GM21619 (cell line): ENCODE measurements around the gene TOX2.

Experiments
- ATAC-seq: cut with Tn5 transposase; IDR thresholded peaks from one replicate; pipeline ENCODE4 v1.9.1; 2021; ENCODE audit not compliant: unreplicated experiment

TOX2 gene

GRCh38 chr20:43938932-43939761 lies 24.5 kb downstream of the TOX2 start:
- ATAC-seq, result no peak

GRCh38 chr20:43939762-43940121 lies 25.1 kb downstream of the TOX2 start:
- ATAC-seq, result no peak

GRCh38 chr20:43940518-43941225 lies 26.0 kb downstream of the TOX2 start:
- no peak for ATAC-seq

DNA sequence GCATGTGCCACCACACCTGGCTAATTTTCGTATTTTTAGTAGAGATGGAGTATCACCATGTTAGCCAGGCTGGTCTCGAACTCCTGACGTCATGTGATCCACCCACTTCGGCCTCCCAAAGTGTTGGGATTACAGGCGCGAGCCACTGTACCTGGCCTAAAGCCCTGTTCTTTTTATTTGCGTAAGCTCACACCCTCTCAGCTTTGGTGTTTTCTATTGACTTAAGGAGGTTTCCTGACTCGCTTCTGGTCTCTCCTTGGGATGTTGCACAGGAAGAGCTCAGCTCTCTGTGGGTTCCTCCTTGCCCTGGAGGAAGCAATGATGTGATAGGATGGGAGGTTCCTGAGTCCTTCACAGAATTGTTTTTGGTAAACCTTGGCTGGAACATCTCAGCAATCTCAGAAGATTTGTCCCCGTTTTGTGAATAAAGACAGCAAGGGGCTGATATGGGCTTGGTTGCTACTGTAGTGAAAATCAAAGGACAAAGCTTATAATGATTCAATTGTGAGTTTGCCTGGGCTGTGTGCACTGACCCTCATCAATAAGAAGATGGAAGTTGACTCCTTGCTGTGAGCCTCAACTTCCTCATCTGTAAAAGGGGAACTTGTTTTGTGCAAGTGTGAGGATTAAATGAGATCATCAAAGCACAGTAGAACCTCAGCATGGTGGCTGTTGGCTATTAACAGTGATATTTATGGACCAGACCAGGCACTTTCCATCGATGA lies 27.0 kb downstream of the TOX2 start:
- ATAC-seq, result no peak

GRCh38 chr20:43942201-43942590 lies 27.5 kb downstream of the TOX2 start:
- no peak for ATAC-seq

DNA sequence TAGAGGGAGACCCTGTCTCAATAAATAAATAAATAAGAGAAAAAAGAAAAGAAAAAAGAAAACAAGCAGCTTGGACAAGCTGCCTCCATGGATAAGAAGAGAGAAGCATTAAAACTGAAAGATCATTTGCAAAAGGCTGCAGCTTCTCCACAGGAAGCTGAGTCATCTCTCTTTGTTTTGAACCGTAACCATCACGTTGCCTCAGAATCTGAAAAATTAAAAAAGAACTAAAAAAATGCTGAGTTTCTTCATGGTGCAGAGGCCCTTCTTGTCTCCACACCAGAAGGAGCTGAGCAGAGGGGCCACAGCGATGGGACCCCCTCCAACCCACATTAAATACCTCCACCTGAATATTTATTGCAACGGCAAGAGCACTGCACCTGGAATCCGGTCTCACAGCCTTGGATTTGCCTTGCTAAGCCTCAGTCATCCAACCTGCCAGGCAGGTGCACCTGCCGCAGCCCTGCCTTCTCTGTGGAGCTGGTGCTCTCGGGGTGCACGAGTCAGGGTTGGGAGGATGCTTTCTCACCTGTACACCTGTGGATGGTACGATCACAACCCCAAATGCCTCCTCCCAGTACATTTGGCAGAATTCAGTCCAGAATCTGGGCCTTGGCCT lies 28.1 kb downstream of the TOX2 start:
- peak; percentile 71 for ATAC-seq

DNA sequence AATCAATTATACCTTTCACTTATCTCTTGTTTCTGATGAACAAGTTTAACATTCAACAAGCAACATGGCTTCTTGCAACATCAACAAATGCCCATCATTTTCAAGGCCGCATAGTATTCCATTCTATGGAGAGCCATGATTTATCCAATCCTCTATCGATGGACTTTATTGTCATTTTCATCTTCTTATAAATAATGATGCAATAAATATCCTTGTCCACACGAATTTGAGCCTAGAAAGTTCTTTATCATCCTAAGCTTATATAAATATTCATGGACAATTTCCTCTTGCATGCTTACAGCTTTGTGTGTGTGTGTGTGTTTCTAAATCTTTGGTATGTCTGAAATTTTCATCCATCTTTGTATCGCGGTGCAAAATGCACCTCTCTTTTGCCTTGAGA lies 29.1 kb downstream of the TOX2 start:
- ATAC-seq, result no peak

GRCh38 chr20:43944653-43945235 lies 30.1 kb downstream of the TOX2 start:
- no peak for ATAC-seq

- no peak for ATAC-seq
Observed at GRCh38 chr20:43945391-43946205, 30.9 kb downstream of the TOX2 start.

DNA sequence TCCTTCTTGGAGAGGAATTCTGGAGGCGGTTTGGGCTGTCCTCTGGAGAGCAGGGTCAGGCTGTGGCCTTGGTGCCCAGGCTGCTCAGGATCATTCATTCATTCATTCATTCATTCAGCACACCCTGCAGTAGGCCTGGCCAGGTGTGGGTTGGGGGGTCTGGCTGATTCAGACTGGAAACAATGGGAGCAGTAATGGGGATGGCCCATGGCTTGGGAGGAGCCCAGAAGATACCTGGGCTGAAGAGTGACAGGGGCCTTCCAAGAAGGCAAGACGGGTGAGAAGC lies 31.5 kb downstream of the TOX2 start:
- no peak for ATAC-seq

DNA sequence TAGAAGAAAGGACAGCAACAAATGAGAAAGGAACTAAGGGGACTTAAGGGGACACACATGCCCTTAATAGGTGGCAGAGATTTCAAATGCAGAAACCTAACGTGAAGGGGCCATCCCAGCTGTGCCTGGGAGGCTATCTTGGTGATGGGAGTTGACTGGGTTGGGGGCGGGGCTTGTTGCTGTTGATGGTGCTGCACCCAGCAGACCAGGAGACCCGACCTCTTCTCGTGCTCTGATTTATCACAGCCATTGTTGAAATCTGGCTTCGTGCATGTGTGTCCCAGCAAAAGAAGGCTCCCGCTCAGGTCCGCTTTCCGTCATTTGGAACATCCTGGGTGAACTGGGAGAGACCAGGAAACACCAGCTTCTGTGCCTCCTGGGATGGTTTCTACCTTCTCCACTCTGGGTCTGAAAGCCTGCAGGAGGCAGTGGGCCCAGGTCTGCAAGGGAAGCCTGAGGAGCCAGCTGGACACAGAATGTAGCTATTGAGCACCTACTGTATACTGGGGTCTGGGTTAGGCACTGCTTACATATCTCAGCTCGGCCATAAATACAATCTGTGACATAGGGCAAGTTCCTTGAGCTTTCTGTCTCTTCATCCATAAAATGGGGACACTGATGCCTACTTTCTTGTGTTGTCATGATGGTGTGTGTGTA lies 32.1 kb downstream of the TOX2 start:
- no peak for ATAC-seq

DNA sequence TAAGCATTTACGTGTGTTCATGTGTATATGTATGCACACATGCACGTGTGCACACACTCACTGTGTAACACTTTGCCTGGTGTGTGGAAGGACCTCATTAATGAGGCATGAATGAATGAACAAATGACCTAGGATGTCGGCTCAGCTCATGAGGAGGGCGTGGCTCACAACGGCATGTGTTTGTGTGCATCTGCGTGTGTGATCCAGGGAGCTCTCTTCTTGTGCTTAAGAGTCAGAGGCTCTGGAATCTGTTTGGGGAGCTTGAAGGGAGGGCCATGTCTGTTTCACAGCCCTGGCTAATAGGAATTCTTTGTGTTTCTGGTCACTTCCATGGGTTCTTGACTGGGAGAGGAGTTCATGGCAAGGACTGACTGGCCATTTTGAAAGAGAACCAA lies 32.7 kb downstream of the TOX2 start:
- ATAC-seq, result no peak

DNA sequence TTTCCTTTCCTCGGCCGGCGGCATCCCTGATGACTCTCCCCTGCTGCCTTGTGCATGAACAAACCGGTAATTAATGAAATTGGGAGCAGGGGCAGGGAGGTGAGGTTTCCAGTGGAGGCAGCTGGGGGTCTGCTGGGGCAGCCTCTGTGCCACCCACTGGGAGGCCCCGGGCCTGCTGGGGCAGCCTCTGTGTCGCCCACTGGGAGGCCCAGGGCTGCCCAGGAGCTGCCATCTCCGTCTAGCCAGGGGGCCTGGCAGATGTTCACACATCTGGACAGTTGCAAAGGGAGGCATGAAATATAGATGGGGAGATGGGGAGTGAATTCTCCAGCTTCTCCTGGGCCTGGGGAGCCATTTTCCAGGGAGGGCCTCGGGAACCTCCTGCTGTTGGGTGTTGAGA lies 33.8 kb downstream of the TOX2 start:
- ATAC-seq, result no peak

- no peak for ATAC-seq
Observed at GRCh38 chr20:43949248-43949647, 34.6 kb downstream of the TOX2 start.

DNA sequence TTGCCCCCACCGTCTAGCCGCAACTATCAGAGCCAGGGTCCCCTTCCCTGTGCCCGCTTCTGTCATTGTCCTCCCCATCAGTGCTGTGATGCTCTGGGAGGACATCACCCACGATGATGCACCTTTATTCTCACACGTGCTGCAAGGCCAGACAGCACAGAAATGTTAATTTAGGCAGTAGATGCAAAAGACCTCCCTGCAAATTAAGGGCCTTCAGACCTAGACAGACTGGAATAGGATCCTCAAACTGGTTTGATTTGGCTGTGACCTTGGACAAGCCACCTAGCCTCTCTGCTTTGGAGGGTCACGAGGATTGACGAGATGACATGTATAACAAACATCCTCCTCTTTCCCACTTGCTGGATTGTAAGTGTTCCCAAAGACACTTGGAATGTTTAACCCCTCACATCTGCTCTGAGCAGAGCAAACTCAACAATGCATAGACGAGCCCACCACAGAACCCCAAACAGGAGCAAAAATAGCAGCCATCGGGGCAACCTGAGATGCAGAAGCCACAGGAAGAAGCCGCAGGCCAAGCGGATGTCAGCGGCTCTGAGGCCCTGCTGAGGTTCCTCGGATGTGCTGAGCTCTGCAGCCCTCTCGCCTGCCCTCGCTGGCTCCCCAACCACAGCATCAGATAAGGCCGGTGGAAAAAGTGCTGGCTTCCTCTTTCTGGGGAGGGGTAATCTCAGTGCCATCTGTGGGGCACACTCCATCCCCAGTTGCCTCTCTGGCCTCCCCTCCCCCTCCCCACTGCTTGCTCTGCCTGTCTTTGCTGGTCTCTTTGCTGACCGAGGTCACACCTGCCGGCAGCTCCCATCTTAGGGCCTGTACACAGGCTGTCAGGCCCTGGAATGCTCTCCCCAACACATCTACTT lies 35.3 kb downstream of the TOX2 start:
- peak; percentile 56 for ATAC-seq

GRCh38 chr20:43953919-43954592 lies 39.4 kb downstream of the TOX2 start:
- ATAC-seq, result no peak

DNA sequence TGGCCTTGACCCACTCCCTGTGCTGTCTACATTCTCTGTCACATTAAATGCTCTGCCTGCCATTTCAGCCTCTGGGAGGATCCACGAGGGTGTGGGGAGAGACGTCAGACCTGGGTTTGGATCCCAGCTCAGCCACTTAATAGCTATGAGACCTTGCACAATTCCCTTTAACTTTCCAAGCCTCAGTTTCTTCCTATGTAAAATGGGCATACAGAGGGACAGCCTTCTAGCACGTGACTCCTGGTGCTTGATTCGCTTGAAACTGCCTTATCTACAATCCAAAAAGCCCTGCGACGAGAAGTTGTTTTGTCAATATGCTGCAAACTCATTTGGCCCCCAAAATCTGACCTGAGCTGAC lies 40.0 kb downstream of the TOX2 start:
- ATAC-seq, result no peak

- peak; percentile 67 for ATAC-seq
Observed at GRCh38 chr20:43955062-43955749, 40.6 kb downstream of the TOX2 start.
